B cell (primary cell): Measurements from ENCODE around the gene LOX. TPM values are rescaled to one million over a fixed set of nuclear protein-coding genes. Genes with fewer than 3 reads are reported as not detected.

Source experiments
- ATAC-seq: fragments of 200-7000 bp; cut with Tn5 transposase; one replicate; pipeline ENCODE4 v1.10.0; 2021; ENCODE audit warnings: low read depth, mild to moderate bottlenecking, moderate number of reproducible peaks, moderate library complexity
- CTCF ChIA-PET: fragments of 350-600 bp; sonication (Branson Sonifier 250); formaldehyde crosslinking; loops from one replicate; lab custom pipeline; 2021; ENCODE audit warnings: antibody characterized with exemption, inconsistent platforms; lab: Charles Lee
- POLR2A ChIA-PET: fragments of 350-600 bp; sonication (Branson Sonifier 250); formaldehyde crosslinking; loops from one replicate; lab custom pipeline; 2021; ENCODE audit warnings: antibody characterized with exemption; lab: Charles Lee
- DNase-seq: peaks from one replicate; pipeline ENCODE4 v3.0.0; 2013
- H2AFZ ChIP-seq: 2 replicates; pipeline ENCODE4 v1.6.1; 2012; ENCODE audit warnings: mild to moderate bottlenecking, low read depth, low read length; ENCODE audit not compliant: insufficient read depth, poor library complexity, severe bottlenecking
- H3K27ac ChIP-seq, 2 donors: 1 replicate in 1 of 2; 2 replicates in 1 of 2; pipeline ENCODE4 v1.5.1; 2012 to 2013; ENCODE audit warnings: low read length in 2 of 2, mild to moderate bottlenecking in 2 of 2, moderate library complexity in 1 of 2
- H3K27me3 ChIP-seq, 4 experiments: fragments of 200-600 bp in 1 of 4; sonication (generic) in 1 of 4; replicated peaks in 1 of 4; 1 replicate in 2 of 4; 2 replicates in 2 of 4; pipeline versions ENCODE4 v1.6.1 to v1.7.0; 2013 to 2016; ENCODE audit warnings: low read length in 3 of 4, mild to moderate bottlenecking in 2 of 4, mixed read lengths in 1 of 4, moderate library complexity in 1 of 4; ENCODE audit not compliant: insufficient read depth in 4 of 4, control insufficient read depth in 3 of 4; ENCODE audit errors: control extremely low read depth in 1 of 4
- H3K36me3 ChIP-seq, 2 experiments: replicated peaks in 1 of 2; 1 replicate in 1 of 2; 2 replicates in 1 of 2; pipeline versions ENCODE4 v1.6.1 to v1.7.1; 2013; ENCODE audit warnings: low read length in 1 of 2; ENCODE audit not compliant: insufficient read depth in 2 of 2, control insufficient read depth in 1 of 2; ENCODE audit errors: control extremely low read depth in 1 of 2, extremely low read depth in 1 of 2
- H3K4me1 ChIP-seq, 2 donors: fragments of 200-600 bp in 1 of 2; sonication (generic) in 1 of 2; 1 replicate in 1 of 2; 2 replicates in 1 of 2; pipeline versions ENCODE4 v1.5.1 to v1.6.1; 2013 to 2017; ENCODE audit warnings: low read length in 2 of 2; ENCODE audit not compliant: control insufficient read depth in 2 of 2, insufficient read depth in 2 of 2
- H3K4me2 ChIP-seq: replicated peaks from 2 replicates; pipeline ENCODE3; 2012; ENCODE audit warnings: mild to moderate bottlenecking, low read depth, low read length; ENCODE audit not compliant: poor library complexity, severe bottlenecking
- H3K4me3 ChIP-seq, 5 experiments: fragments of 200-600 bp in 1 of 5; sonication (generic) in 1 of 5; 1 replicate in 3 of 5; 2 replicates in 2 of 5; pipeline versions ENCODE4 v1.5.1 to v1.7.0; 2011 to 2016; ENCODE audit warnings: low read length in 4 of 5, mild to moderate bottlenecking in 4 of 5, low read depth in 2 of 5, control low read depth in 1 of 5, moderate library complexity in 1 of 5; ENCODE audit not compliant: insufficient read depth in 1 of 5; ENCODE audit errors: control extremely low read depth in 1 of 5, extremely low read depth in 1 of 5
- H3K79me2 ChIP-seq: fragments of 200-600 bp; sonication (generic); one replicate; pipeline ENCODE4 v1.6.0; 2016; ENCODE audit warnings: low read length; ENCODE audit not compliant: control insufficient read depth, insufficient read depth
- H3K9ac ChIP-seq: fragments of 200-600 bp; sonication (generic); 2 replicates; pipeline ENCODE4 v1.6.1; 2017; ENCODE audit warnings: mild to moderate bottlenecking, low read length, moderate library complexity
- H3K9me3 ChIP-seq, 3 donors: one replicate each; pipeline versions ENCODE4 v1.6.1 to v1.7.1; 2013; ENCODE audit warnings: low read length in 2 of 3; ENCODE audit not compliant: control insufficient read depth in 2 of 3, insufficient read depth in 1 of 3; ENCODE audit errors: control extremely low read depth in 1 of 3
- H4K20me1 ChIP-seq: 2 replicates; pipeline ENCODE4 v1.6.0; 2012; ENCODE audit warnings: mild to moderate bottlenecking, low read length; ENCODE audit not compliant: insufficient read depth, control insufficient read depth, poor library complexity, severe bottlenecking
- H3K27ac Mint-ChIP-seq: one replicate; pipeline ENCODE4 v1.8.0; 2021; ENCODE audit warnings: mixed read lengths
- H3K27me3 Mint-ChIP-seq: one replicate; pipeline ENCODE4 v1.8.0; 2021; ENCODE audit warnings: mixed read lengths
- H3K4me1 Mint-ChIP-seq: one replicate; pipeline ENCODE4 v1.8.0; 2021; ENCODE audit warnings: mixed read lengths
- H3K4me3 Mint-ChIP-seq: one replicate; pipeline ENCODE4 v1.8.0; 2021; ENCODE audit warnings: mixed read lengths
- H3K9me3 Mint-ChIP-seq: one replicate; pipeline ENCODE4 v1.8.0; 2022; ENCODE audit warnings: mixed read lengths; ENCODE audit not compliant: insufficient read depth
- EZH2 ChIP-seq: IDR thresholded peaks from 2 replicates; pipeline ENCODE4 v1.6.1; 2012; ENCODE audit warnings: borderline replicate concordance, low read depth, mild to moderate bottlenecking, moderate library complexity, low read length; ENCODE audit not compliant: insufficient read depth, poor library complexity, severe bottlenecking
- WGBS: methylation state at CpG from one replicate; pipeline ENCODE4 v1.1.5; 2013; ENCODE audit warnings: missing lambda C conversion rate; ENCODE audit not compliant: insufficient coverage; 5-methylcytosine and 5-hydroxymethylcytosine counted together
- intact Hi-C: fragments of 100-400 bp; cut with micrococcal nuclease; formaldehyde crosslinking; loops from one replicate; pipeline ENCODE4 v1.10.0; 2022
- polyA plus RNA-seq: library from polyadenylated mRNA; depleted of rRNA; stranded (reverse); fragments of >200 nt; gene quantifications from 2 replicates; pipeline ENCODE4 v1.2.3, GENCODE V29; 2012
- total RNA-seq, 2 donors: library from RNA; stranded (reverse); fragments of 120-200 nt in 1 of 2; gene quantifications; 1 replicate in 1 of 2; 2 replicates in 1 of 2; pipeline versions ENCODE4 v1.2.3 to v1.2.4, GENCODE V29; 2013 to 2022
- TF ChIP-seq, protein P1 (sequence below): fragments of 200-600 bp; IDR thresholded peaks from one replicate; pipeline ENCODE4 v1.8.0; 2022; ENCODE audit warnings: antibody characterized with exemption, mild to moderate bottlenecking

The LOX gene
- total and polyA plus RNA-seq, 2 donors (not counting 1 experiment from before 2014, with no cell fraction given): not detected

DNA sequence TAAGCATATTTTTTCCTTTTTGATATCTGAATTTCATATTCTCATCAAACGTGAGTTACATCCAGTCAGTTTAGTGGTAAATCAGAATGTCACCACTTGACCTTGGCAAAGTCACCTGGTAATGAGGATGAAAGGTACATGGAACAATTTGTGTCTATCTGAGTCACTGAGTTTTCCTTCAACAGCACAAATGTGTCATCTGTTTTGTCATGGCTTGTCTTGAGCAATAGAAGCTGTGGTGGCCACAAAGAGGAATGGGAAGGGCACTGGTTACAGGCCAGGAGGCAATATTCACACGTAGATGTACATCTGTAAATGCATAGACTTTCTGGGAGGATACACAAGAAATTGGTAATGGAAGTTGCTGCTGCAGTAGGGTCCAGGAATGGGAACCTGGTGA is 42.9 kb upstream of the LOX start:
- no peak overlapping the region for H3K27ac Mint-ChIP-seq
- TF ChIP-seq EZH2: no peak
- TF ChIP-seq, protein P1, sequence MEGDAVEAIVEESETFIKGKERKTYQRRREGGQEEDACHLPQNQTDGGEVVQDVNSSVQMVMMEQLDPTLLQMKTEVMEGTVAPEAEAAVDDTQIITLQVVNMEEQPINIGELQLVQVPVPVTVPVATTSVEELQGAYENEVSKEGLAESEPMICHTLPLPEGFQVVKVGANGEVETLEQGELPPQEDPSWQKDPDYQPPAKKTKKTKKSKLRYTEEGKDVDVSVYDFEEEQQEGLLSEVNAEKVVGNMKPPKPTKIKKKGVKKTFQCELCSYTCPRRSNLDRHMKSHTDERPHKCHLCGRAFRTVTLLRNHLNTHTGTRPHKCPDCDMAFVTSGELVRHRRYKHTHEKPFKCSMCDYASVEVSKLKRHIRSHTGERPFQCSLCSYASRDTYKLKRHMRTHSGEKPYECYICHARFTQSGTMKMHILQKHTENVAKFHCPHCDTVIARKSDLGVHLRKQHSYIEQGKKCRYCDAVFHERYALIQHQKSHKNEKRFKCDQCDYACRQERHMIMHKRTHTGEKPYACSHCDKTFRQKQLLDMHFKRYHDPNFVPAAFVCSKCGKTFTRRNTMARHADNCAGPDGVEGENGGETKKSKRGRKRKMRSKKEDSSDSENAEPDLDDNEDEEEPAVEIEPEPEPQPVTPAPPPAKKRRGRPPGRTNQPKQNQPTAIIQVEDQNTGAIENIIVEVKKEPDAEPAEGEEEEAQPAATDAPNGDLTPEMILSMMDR: no peak
- no peak overlapping the region for H3K4me3 Mint-ChIP-seq
- H3K27ac ChIP-seq: no peak overlapping the region
- ChIA-PET POLR2A (no interaction called here), CTCF (no interaction called here)
- no peaks in the 10 kb centered on the region for H3K36me3 ChIP-seq
- peaks cover 12% of the 10 kb centered on the region for H3K27me3 Mint-ChIP-seq
- H3K9me3 ChIP-seq: no peaks in the 10 kb centered on the region
- H2AFZ ChIP-seq: no peak overlapping the region
- no peaks in the 10 kb centered on the region for H3K4me1 ChIP-seq
- DNase-seq: no peak
- no peaks in the 10 kb centered on the region for H3K4me1 Mint-ChIP-seq
- no peak overlapping the region for H3K4me2 ChIP-seq
- intact Hi-C loops: no loop called here
- ATAC-seq: no peak
- no peaks in the 10 kb centered on the region for H3K9me3 Mint-ChIP-seq
- WGBS: 75% methylated on average over 2 of the region's 2 CpGs
- no peak overlapping the region for H3K9ac ChIP-seq
- H3K4me3 ChIP-seq: no peak overlapping the region
- H3K79me2 ChIP-seq: no peaks in the 10 kb centered on the region
- peaks cover 0 to 6% (median 2%) of the 10 kb centered on the region in 4 experiments for H3K27me3 ChIP-seq
- H4K20me1 ChIP-seq: no peaks in the 10 kb centered on the region

DNA sequence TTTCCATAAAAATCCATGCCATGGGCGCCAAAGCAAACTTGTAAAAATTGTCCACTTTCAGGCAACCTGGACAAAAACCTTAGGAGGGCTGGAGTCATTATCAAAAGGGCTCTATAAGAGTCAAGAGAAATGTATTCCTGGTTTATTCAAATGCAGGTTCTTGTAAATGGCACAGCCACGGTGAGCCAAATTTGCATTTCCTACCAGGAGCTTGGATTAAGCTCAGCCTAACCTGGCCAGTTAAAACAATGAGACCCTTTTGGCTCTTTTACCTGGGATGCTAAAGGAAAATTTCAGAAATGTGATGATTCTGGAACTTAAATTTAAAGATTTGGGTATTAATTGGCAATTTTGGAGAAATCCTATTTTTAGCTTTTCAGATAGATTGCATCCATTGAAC is 42.4 kb upstream of the LOX start:
- Mint-ChIP-seq H3K27ac (no peak overlapping the region), H3K4me3 (no peak overlapping the region), H3K9me3 (no peaks in the 10 kb centered on the region), H3K27me3 (peaks cover 12% of the 10 kb centered on the region), H3K4me1 (no peaks in the 10 kb centered on the region)
- Histone ChIP-seq H3K27ac (no peak overlapping the region), H3K27me3 (peaks cover 0 to 6% (median 2%) of the 10 kb centered on the region in 4 experiments), H3K79me2 (no peaks in the 10 kb centered on the region), H3K4me1 (no peaks in the 10 kb centered on the region), H2AFZ (no peak overlapping the region), H4K20me1 (no peaks in the 10 kb centered on the region), H3K9ac (no peak overlapping the region), H3K9me3 (no peaks in the 10 kb centered on the region), H3K4me3 (no peak overlapping the region), H3K36me3 (no peaks in the 10 kb centered on the region), H3K4me2 (no peak overlapping the region)
- intact Hi-C loops: no loop called here
- POLR2A ChIA-PET: no interaction called here
- TF ChIP-seq, protein P1: no peak
- no peak for TF ChIP-seq EZH2
- DNase-seq (no peak), ATAC-seq (no peak)
- WGBS: 88% methylated on average over 1 of the region's 2 CpGs
- CTCF ChIA-PET: no interaction called here
